Keratinocyte (primary cell): ENCODE measurements around the gene ABCC6.
"Not testable (repeated sequence)": the region's sequence is repeated elsewhere in the genome, so short reads cannot be mapped to it uniquely, and the experiment has no call there.

Source experiments
- EZH2 ChIP-seq: IDR thresholded peaks from one replicate; pipeline ENCODE4 v1.6.1; 2012; ENCODE audit warnings: inconsistent platforms, mild to moderate bottlenecking, low read length, moderate library complexity
- TF ChIP-seq, protein P1 (sequence below), 3 experiments: IDR thresholded peaks in 1 of 3; conservative IDR thresholded peaks in 1 of 3; optimal IDR thresholded peaks in 1 of 3; 2 replicates in 2 of 3; 3 replicates in 1 of 3; pipeline versions ENCODE3 to v1.5.1; 2011; ENCODE audit warnings: low read length in 3 of 3, mild to moderate bottlenecking in 3 of 3, moderate library complexity in 2 of 3, control low read depth in 1 of 3, inconsistent platforms in 1 of 3; ENCODE audit not compliant: insufficient read depth in 2 of 3; ENCODE audit errors: extremely low read depth in 1 of 3

DNA sequence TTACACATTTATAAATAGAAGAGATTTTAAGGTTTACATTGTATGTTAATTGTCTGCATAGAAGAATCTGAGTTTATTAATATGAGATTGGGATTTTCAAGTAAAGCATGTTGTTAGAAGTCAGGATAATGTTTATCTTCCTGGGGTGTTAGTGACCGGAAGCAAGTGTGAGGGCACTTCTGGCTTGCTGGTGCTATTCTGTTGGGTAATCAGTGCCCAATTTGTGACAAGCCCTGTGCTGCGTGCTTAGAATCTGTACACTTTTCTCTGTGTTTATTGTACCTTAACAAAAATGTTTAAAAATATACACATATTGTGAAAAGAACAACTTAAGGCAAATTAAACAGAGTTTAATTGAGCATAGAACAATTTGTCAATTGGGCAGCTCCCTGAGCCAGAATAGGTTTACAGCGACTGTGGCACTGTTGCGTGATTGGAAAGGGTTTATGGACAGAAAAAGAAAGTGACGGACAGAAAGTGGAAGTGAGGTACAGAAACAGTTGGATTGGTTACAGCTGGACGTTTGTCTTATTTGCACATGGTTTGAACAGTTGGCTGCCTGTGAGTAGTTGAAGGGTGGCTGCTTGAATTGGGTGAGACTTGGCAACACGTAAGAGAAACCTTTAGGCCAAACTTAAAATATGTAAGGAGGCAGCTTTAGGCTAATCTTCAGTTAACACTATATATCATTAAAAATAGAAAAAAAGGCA, 26.5 kb upstream of the ABCC6 start:
- TF ChIP-seq, protein P1, sequence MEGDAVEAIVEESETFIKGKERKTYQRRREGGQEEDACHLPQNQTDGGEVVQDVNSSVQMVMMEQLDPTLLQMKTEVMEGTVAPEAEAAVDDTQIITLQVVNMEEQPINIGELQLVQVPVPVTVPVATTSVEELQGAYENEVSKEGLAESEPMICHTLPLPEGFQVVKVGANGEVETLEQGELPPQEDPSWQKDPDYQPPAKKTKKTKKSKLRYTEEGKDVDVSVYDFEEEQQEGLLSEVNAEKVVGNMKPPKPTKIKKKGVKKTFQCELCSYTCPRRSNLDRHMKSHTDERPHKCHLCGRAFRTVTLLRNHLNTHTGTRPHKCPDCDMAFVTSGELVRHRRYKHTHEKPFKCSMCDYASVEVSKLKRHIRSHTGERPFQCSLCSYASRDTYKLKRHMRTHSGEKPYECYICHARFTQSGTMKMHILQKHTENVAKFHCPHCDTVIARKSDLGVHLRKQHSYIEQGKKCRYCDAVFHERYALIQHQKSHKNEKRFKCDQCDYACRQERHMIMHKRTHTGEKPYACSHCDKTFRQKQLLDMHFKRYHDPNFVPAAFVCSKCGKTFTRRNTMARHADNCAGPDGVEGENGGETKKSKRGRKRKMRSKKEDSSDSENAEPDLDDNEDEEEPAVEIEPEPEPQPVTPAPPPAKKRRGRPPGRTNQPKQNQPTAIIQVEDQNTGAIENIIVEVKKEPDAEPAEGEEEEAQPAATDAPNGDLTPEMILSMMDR (optimal IDR thresholded peaks at IDR 0.05 in 1 of 3, IDR thresholded peaks at IDR 0.05 in 1 of 3, conservative IDR thresholded peaks at IDR 0.05 in 1 of 3; ENCODE audit: extremely low read depth in 1 of 3, insufficient read depth in 2 of 3, low read length in 3 of 3): not testable (repeated sequence)
- not testable (repeated sequence) for TF ChIP-seq EZH2
